GM19238 (cell line): ENCODE results near the gene ADAMTS17.
"Not testable (repeated sequence)": the region's sequence is repeated elsewhere in the genome, so short reads cannot be mapped to it uniquely, and the experiment has no call there.

Experiments
- DNase-seq: peaks from one replicate; pipeline ENCODE4 v3.0.0; 2011; ENCODE audit warnings: low spot score; ENCODE audit not compliant: insufficient read length

ADAMTS17 gene

GRCh38 chr15:99981191-99981647 is 360.6 kb downstream of the ADAMTS17 start:
- no peak for DNase-seq

DNA sequence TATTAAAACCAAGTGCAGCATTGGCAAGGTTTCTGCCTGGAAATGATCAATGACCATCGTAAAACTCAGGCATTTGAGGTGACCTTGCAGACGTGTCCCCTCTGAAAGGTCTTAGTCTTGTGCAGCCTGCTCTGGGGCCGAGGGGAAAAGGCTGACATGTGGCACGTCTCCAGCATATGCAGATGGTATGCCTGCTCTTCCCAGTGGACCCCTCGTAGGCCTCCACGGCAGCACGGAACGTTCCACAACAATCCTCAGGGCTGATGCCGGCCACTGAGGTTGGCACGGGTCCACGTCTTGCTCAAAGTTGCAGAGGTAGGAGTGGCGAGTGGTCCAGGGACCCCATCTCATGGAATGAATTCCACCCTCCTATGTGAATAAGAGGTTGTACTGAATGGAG is 361.0 kb downstream of the ADAMTS17 start:
- no peak for DNase-seq

- DNase-seq = not testable (repeated sequence)
These were observed 361.9 kb downstream of the ADAMTS17 start for GRCh38 chr15:99979886-99980285.

DNA sequence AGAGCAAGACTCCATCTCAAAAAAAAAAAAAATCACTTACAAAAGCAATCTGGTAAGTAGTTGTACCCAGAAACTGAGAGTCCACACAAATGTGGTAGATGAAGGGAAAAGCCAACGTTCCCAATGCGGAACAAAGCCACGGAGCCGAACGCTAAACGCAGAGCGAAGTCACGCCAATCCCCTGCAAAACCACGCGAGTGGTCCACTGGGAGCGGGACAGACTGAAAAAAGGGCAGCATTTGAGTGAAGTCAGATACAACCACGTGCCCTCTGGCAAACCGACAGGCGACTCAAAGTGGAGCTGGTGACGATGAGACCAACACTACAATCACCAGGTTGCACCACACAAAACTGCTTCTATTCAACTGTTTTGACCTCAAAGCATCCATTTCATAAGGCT is 362.4 kb downstream of the ADAMTS17 start:
- no peak for DNase-seq

GRCh38 chr15:99978426-99978825 is 363.3 kb downstream of the ADAMTS17 start:
- no peak for DNase-seq

DNA sequence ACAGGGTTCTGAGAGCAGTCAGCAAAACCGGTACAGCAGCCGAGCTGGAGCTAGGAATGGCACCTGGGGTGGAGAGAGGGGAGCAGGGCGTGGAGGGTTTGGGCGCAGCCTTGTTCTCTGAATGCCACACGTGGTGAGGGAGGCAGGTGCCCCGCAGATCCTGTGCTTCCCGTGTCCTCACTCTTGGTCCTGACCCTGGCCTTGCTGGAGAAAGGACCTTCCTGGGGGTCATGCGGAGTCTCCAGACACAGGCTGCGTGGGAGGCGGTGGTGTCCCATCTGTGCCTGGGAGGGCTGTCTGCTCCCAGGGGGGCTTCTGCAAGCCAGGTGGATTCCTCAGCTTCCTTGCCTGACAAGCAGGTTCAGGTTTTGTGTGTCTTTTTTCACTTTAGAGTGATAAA is 363.8 kb downstream of the ADAMTS17 start:
- no peak for DNase-seq

DNA sequence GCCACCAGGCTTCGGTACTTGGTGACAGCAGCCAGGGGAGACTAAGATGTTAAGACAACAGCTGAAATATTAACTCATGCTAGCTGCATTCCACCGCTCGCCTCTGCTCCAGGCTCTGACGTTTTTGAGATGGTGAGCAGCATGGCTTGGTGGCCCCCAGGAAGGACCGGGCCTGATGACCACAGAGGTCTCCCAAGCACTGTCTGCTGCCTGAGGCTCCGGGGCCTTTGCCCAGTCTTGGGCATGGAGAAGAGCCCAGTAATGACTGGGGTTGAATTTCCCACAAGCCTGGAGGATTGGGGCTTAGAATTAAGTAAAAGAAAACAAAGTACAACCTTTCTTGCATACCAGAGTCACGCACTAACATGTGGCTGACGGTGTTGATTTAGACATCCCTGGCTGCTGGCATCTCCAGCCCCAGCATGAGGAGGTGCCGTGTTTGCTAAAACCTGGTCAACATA is 364.9 kb downstream of the ADAMTS17 start:
- no peak for DNase-seq

DNA sequence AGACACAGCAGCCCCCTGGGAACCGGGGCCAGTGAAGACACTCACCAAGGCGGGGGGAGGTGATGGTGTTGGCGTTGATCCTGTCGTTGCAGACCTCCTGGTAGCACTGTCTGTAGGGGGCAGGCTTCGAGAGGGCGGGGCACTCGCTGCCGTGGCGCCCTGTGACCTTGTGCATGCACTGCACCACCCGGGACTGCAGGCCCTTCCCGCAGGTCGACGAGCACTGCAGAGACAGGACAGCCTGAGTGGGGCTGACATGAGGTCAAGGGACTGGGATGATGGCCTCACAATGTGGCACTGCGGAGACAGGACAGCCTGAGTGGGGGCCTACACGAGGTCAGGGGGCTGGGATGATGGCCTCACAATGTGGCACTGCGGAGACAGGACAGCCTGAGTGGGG is 365.8 kb downstream of the ADAMTS17 start:
- no peak for DNase-seq

- DNase-seq = no peak
These were observed 367.5 kb downstream of the ADAMTS17 start for GRCh38 chr15:99974246-99974645.

DNA sequence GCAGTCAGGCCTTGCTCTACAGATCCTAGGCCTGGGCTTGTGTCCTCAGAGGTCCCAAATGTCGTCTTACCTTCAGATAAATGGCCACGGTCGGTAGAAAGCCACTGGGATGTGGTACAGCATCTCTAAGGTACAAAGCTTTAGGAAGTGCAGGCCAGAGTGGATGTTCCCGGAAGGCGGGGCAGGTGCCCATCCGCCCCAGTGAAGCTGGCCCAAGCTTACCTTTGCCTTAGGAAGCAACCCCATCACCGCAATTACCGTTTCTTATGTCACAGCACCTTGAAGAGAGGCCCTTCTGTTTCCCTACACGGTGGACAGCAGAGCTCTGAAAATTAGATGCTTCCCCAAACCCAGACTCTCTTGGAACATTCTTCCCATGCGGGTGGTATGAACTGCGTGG is 368.4 kb downstream of the ADAMTS17 start:
- DNase-seq = no peak

GRCh38 chr15:99970891-99971430 is 370.8 kb downstream of the ADAMTS17 start:
- DNase-seq = no peak

GRCh38 chr15:99969261-99969920 is 372.4 kb downstream of the ADAMTS17 start:
- no peak for DNase-seq

DNA sequence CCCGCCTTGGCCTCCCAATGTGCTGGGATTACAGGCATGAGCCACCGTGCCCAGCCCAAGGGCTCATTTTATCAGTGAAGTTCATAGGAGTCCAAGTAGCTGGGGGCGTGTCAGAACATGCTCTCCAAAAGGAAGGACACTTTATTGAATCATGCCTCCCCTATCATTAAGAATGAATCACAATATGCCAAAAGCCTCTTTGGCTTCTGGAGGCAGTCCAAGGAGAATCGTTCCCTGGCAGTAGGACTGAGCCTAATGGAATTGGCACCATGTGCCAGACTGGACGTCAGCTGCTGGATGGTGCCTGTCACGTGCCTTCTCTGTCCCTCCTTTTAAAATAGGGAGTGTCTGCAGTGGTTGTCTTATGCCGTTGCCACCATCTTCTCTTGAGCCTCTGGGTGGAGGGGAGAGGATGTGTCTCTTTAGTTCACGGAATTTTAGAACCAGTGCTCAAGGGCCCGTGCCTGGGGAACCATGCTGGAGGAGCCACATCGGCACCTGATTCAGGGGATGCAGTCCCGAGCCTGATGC is 373.9 kb downstream of the ADAMTS17 start:
- no peak for DNase-seq

DNA sequence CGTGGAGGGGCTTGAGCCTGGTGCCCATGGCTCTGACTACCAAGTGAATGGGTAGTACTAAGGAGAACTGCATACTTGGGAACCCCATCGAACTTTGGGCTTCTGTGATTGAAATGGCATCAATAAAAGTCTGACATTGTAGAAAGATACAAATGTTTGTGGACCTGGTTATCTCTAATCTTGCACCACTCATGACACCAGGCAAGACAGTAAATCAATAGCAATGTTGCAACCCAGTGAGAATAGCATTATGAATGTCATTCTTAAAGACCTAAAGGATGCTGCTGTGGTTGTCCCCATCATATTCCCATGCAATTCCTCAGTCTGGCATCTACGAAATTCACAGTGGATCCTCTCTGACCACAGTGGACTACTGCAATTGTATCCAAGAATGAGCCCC is 375.0 kb downstream of the ADAMTS17 start:
- DNase-seq = no peak

GRCh38 chr15:99965376-99965775 is 376.4 kb downstream of the ADAMTS17 start:
- no peak for DNase-seq

DNA sequence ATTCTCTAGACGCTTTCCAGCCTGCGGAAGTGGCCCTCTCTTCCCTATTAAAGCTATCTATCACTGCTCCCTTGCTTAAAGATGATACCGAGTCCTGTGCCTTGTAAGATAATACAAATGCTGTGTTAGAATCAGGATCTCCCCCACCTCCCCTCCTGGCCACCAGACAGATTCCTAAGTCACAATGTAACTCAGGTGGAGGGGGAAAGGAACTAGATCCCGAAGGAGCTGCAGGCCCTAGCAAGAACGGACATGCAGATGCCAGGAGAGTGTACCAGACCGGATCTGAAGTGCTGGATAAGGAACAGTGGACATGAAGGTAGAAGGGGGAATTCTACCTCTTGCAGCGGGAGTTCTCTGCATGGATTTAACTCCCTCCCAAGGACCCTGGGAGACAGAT is 377.8 kb downstream of the ADAMTS17 start:
- DNase-seq = no peak

GRCh38 chr15:99963096-99963825 is 378.5 kb downstream of the ADAMTS17 start:
- no peak for DNase-seq

- DNase-seq = no peak
These were observed 379.7 kb downstream of the ADAMTS17 start for GRCh38 chr15:99962006-99962561.

DNA sequence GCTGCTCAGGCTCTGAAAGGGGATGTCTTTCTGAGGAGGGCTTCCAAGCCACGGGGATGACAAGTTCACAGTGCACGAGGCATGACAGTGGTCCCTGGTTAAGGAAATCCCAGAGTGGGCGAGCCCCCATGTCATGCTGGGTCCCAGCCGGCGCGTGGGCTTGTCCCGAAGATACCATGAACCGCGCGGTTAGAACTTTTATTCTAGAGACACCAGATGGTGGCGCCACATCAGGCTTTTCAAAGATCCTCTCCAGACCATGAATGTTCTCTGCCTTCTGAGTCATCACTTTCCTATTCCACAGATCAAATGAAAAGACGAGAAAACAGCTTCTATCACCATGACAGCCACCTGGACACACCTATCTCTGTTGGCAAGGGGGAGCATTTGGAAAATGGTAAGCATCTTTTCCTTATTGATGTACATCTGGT is 380.7 kb downstream of the ADAMTS17 start:
- no peak for DNase-seq

- no peak for DNase-seq
These were observed 382.4 kb downstream of the ADAMTS17 start for GRCh38 chr15:99959326-99959725.

GRCh38 chr15:99958426-99959097 is 383.2 kb downstream of the ADAMTS17 start:
- DNase-seq = no peak
